Endodermal cell (in vitro differentiated cells): Measurements from ENCODE around the gene NCOA3. TPM values are rescaled to one million over a fixed set of nuclear protein-coding genes. Genes with fewer than 3 reads are reported as not detected.

Source experiments
- DNase-seq: peaks from one replicate; pipeline ENCODE4 v3.0.0-alpha.2; 2017
- H3K27ac ChIP-seq: 2 replicates; pipeline ENCODE4 v1.5.1; 2013; ENCODE audit warnings: mild to moderate bottlenecking, low read depth, low read length, moderate library complexity
- H3K27me3 ChIP-seq: 2 replicates; pipeline ENCODE4 v1.6.1; 2013; ENCODE audit warnings: mild to moderate bottlenecking, low read length, moderate library complexity; ENCODE audit not compliant: insufficient read depth, control insufficient read depth, poor library complexity, severe bottlenecking
- H3K36me3 ChIP-seq: 2 replicates; pipeline ENCODE4 v1.7.0; 2013; ENCODE audit warnings: mild to moderate bottlenecking, low read length, moderate library complexity; ENCODE audit not compliant: control insufficient read depth, insufficient read depth
- H3K4me1 ChIP-seq: one replicate; pipeline ENCODE4 v1.7.0; 2013; ENCODE audit warnings: low read length; ENCODE audit not compliant: control insufficient read depth, insufficient read depth
- H3K4me3 ChIP-seq: 2 replicates; pipeline ENCODE4 v1.5.1; 2013; ENCODE audit warnings: mild to moderate bottlenecking, low read length, moderate library complexity
- H3K9ac ChIP-seq: 2 replicates; pipeline ENCODE4 v1.6.1; 2013; ENCODE audit warnings: mild to moderate bottlenecking, low read length, moderate library complexity; ENCODE audit not compliant: poor library complexity, severe bottlenecking; ENCODE audit errors: extremely low read depth
- H3K9me3 ChIP-seq: 2 replicates; pipeline ENCODE4 v1.6.1; 2013; ENCODE audit warnings: mild to moderate bottlenecking, low read length, moderate library complexity; ENCODE audit not compliant: control insufficient read depth
- H3K27ac Mint-ChIP-seq: 2 replicates; pipeline ENCODE4 v1.8.0; 2020; ENCODE audit warnings: mixed read lengths
- H3K27me3 Mint-ChIP-seq: 2 replicates; pipeline ENCODE4 v1.8.0; 2021; ENCODE audit warnings: mild to moderate bottlenecking, mixed read lengths; ENCODE audit not compliant: insufficient read depth
- H3K36me3 Mint-ChIP-seq: 2 replicates; pipeline ENCODE4 v1.8.0; 2020; ENCODE audit warnings: low read depth, mixed read lengths
- H3K4me1 Mint-ChIP-seq: 2 replicates; pipeline ENCODE4 v1.8.0; 2020; ENCODE audit warnings: mixed read lengths
- H3K4me3 Mint-ChIP-seq: 2 replicates; pipeline ENCODE4 v1.8.0; 2020; ENCODE audit warnings: mild to moderate bottlenecking, moderate library complexity, mixed read lengths
- H3K9me3 Mint-ChIP-seq: 2 replicates; pipeline ENCODE4 v1.8.0; 2020; ENCODE audit warnings: mild to moderate bottlenecking, mixed read lengths
- WGBS, 2 experiments: methylation state at CpG; one replicate each; pipeline versions ENCODE4 v1.1.5 to v1.1.7; 2013; ENCODE audit warnings: missing lambda C conversion rate in 2 of 2, mixed read lengths in 1 of 2; ENCODE audit not compliant: insufficient coverage in 1 of 2, insufficient read length in 1 of 2; 5-methylcytosine and 5-hydroxymethylcytosine counted together
- total RNA-seq, 2 donors: library from RNA; stranded (reverse); fragmentation: NEBNext Ultra II Directional in 1 of 2; extraction: Animal tissue kit (Norgen Biotek cat#: 25700) in 1 of 2; gene quantifications; 2 replicates in 1 of 2; 3 replicates in 1 of 2; pipeline ENCODE4 v1.2.1, GENCODE V29; 2021
- TF ChIP-seq, protein P1 (sequence below): fragments of 200-600 bp; sonication (generic); conservative IDR thresholded peaks from 2 replicates; pipeline ENCODE4 v1.5.0; 2021; ENCODE audit warnings: antibody characterized with exemption, mild to moderate bottlenecking

Gene NCOA3
- total RNA-seq, 2 donors from 2014 or later, result 38.6 TPM

DNA sequence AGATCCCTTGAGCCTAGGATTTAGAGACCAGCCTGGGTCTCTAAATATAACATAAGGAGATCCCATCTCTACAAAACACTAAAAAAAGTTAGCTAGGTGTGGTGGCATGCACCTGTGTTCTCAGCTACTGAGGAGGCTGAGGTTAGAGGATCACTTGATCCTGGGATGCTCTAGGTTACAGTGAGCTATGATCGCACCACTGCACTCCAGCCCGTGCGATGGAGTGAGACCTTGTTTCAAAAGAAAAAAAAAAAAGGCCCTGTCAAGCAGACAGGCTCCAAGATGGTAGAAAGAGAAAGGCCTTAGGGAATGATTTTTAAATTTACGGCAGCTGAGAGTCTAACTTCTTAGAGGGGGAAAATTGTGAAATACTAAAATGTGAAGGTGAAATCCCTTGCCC is 22.6 kb upstream of the NCOA3 start:
- DNase-seq, result no peak
- Mint-ChIP-seq H3K27ac (peak overlapping the region; percentile 52), H3K4me1 (peaks cover 11% of the 10 kb centered on the region), H3K36me3 (no peaks in the 10 kb centered on the region), H3K9me3 (no peaks in the 10 kb centered on the region), H3K27me3 (no peaks in the 10 kb centered on the region), H3K4me3 (no peak overlapping the region)
- WGBS, 2 experiments, result 80 to 97% methylated on average over 1 to 4 of the region's 4 CpGs
- Histone ChIP-seq H3K36me3 (no peaks in the 10 kb centered on the region), H3K4me3 (no peak overlapping the region), H3K27me3 (no peaks in the 10 kb centered on the region), H3K9me3 (no peaks in the 10 kb centered on the region), H3K9ac (no peak overlapping the region), H3K4me1 (no peaks in the 10 kb centered on the region), H3K27ac (no peak overlapping the region)
- TF ChIP-seq, protein P1, sequence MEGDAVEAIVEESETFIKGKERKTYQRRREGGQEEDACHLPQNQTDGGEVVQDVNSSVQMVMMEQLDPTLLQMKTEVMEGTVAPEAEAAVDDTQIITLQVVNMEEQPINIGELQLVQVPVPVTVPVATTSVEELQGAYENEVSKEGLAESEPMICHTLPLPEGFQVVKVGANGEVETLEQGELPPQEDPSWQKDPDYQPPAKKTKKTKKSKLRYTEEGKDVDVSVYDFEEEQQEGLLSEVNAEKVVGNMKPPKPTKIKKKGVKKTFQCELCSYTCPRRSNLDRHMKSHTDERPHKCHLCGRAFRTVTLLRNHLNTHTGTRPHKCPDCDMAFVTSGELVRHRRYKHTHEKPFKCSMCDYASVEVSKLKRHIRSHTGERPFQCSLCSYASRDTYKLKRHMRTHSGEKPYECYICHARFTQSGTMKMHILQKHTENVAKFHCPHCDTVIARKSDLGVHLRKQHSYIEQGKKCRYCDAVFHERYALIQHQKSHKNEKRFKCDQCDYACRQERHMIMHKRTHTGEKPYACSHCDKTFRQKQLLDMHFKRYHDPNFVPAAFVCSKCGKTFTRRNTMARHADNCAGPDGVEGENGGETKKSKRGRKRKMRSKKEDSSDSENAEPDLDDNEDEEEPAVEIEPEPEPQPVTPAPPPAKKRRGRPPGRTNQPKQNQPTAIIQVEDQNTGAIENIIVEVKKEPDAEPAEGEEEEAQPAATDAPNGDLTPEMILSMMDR, result no peak

DNA sequence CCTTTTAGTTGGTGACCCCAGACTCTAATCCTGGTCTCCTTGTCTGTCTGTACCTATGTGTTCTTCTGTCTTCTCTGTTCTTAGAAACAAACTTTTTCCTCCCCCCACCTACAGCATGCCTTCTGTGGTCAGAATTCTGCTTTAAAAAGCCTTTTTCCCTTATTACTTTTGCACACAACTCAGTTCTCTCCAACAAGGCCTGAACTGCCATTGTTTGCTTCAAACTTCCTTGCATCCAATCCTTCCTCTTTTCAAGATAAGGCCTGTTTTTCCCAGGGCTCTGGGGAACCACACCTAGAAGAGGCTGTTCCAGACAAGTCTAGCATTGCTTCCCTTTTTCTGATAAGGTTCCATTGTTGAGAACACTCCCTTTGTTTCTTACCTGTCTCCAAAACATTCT is 22.2 kb upstream of the NCOA3 start:
- Histone ChIP-seq H3K36me3 (no peaks in the 10 kb centered on the region), H3K9ac (no peak overlapping the region), H3K9me3 (no peaks in the 10 kb centered on the region), H3K4me1 (no peaks in the 10 kb centered on the region), H3K27ac (no peak overlapping the region), H3K4me3 (no peak overlapping the region), H3K27me3 (no peaks in the 10 kb centered on the region)
- Mint-ChIP-seq H3K27ac (peak overlapping the region; percentile 52), H3K4me3 (no peak overlapping the region), H3K4me1 (peaks cover 13% of the 10 kb centered on the region), H3K36me3 (no peaks in the 10 kb centered on the region), H3K9me3 (no peaks in the 10 kb centered on the region), H3K27me3 (no peaks in the 10 kb centered on the region)
- DNase-seq, result no peak
- TF ChIP-seq, protein P1, result no peak

DNA sequence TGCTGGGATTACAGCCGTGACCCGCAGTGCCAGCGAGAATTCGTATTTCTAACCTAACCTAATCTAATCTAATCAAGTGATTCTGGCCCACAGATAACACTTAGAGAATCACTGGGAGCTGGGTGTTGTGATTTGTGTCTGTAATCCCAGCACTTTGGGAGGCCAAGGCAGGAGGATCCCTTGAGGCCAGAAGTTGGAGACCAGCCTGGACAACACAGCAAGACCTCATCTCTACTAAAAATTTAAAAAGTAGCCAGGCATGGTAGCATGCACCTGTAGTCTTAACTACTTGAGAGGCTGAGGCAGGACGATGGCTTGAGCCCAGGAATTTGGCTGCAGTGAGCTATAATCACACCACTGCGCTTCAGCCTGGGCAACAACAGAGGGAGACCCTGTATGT is 21.4 kb upstream of the NCOA3 start:
- Mint-ChIP-seq H3K27me3 (no peaks in the 10 kb centered on the region), H3K4me1 (peaks cover 13% of the 10 kb centered on the region), H3K27ac (no peak overlapping the region), H3K9me3 (no peaks in the 10 kb centered on the region), H3K36me3 (no peaks in the 10 kb centered on the region), H3K4me3 (no peak overlapping the region)
- TF ChIP-seq, protein P1, result no peak
- no peak overlapping the region for H3K27ac ChIP-seq
- H3K4me1 ChIP-seq, result no peaks in the 10 kb centered on the region
- H3K9ac ChIP-seq, result no peak overlapping the region
- H3K9me3 ChIP-seq, result no peaks in the 10 kb centered on the region
- H3K4me3 ChIP-seq, result no peak overlapping the region
- WGBS, 2 experiments, result 88 to 92% methylated on average over 2 to 6 of the region's 6 CpGs
- no peaks in the 10 kb centered on the region for H3K36me3 ChIP-seq
- DNase-seq, result no peak
- H3K27me3 ChIP-seq, result no peaks in the 10 kb centered on the region
